NCI-H510A treated with DMSO at 0.1 percent for 48 hours (cell line): Measurements from ENCODE around the gene SEPTIN6.
"Not testable (repeated sequence)": the region's sequence is repeated elsewhere in the genome, so short reads cannot be mapped to it uniquely, and the experiment has no call there.

Source experiments
- DNase-seq: peaks from one replicate; lab custom pipeline; 2025; lab: John Stamatoyannopoulos, UW

SEPTIN6 gene

DNA sequence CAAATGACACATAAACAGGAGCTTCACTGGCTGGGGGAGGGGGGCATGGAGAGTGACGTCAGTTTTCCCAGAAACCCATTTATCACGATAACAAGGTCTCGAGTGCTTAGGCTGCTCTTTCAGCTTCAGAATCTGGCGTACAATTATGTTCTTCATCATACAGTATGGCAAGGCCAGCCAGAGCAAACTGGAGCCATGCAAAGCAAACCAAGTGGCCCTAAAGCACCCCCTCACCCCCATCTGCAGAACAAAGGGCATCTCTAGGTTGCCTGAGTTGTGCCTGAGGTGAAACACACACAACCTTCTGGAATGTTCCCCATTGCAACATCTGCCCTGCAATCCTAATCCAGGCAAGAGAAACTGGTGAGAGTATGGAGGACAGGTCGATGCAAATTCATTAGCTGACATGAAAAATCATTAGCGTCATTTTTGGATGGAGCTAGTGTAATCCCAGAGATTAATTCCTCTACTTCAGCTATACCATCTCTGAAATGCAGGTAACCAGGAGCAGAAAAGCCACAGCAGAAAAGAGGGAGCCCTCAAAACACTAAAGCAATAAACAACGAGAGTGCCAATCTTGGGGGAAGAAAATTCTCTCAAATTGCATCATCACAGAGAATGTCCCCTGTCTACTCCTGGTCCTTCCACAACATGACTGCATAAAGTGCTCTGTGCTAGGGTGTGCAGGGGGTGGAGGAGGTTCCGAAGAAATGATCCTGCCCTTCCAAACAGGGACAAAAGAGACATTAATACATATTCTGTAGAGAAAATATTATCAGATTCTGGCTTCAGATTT, 1.8 kb downstream of the SEPTIN6 start:
- DNase-seq = no peak

DNA sequence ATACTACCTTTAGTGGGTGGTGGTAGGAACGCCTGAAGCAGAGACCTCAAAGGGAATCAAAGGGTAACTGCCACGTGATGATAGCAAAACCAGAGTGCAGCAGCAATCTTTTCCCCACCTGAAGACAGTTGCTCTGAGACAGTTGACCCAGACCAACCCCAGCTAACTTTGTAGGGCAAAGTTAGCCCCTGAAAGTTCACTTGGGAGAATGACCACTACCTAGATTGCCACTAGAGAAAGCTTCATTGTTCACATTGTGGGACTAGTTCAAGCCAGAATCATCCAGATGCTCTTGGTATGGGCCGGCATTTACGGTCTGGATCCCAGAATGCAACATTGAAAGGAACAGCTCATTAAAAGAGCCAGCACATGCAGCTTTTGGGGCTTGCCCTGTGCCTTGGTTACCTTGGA, 4.1 kb downstream of the SEPTIN6 start:
- DNase-seq = no peak

DNA sequence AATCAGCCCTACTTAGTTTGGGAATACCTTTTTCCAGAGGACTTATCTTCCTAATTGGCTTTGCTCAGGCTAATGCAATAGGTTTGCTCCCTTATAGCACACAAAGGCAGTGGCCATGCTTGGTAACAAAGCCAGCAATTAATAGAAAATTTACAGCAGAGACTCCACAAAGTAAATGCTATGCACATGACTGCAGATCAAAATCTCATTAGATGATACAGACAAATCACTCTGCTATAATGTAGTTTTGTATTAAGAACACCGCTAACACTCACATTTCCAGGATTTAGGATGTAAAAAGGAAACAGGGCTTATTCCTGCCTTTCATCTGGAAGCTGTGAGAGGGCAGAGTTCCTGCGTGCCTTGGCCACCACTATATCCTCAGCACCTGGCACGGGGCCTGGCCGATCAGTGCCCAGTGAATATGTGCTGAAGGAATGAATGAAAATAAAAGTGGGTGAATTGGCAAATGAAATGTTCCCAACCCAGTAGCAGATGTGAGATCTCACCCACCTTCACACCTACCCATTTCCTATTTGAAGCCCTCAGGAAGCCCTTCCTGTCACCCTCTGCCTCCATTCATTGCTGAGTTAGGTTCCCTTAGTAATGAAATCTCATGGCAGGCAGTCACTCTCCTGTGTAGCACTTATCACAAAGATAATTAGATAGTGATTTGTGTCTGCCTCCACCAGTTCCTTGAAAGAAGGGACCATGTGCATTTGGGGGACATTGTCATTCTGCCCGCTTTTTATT, 5.1 kb downstream of the SEPTIN6 start:
- DNase-seq = no peak

DNA sequence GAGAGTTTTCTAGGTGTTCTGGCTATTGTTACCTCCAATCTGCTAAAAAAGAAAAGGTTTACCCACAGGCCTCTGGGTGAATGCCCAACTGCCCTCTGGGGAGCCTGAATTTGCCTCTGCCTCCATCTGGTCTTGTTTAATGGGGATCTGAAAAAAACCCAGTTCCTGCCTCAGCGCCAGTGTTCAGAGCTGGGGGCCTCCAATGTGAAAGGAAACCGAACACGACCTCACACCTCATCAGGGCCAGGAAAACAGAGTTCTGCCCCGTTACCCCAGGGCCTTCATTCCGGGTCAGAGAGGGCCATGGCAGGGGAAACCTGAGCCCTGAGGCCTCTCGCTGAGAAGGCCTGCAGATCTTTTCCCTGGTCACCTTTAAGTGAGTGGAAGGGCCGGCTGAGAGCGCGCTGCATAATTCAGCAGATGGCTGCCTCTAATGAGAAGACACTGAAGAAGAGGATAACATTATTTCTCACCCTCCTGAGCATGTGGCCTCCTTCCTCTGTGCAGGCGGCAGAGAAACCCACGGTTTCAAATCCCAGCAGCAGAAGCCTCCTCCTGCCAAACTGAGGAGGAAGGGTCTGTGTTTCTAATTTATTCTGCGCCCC, 6.8 kb downstream of the SEPTIN6 start:
- peak; percentile 3 for DNase-seq

DNA sequence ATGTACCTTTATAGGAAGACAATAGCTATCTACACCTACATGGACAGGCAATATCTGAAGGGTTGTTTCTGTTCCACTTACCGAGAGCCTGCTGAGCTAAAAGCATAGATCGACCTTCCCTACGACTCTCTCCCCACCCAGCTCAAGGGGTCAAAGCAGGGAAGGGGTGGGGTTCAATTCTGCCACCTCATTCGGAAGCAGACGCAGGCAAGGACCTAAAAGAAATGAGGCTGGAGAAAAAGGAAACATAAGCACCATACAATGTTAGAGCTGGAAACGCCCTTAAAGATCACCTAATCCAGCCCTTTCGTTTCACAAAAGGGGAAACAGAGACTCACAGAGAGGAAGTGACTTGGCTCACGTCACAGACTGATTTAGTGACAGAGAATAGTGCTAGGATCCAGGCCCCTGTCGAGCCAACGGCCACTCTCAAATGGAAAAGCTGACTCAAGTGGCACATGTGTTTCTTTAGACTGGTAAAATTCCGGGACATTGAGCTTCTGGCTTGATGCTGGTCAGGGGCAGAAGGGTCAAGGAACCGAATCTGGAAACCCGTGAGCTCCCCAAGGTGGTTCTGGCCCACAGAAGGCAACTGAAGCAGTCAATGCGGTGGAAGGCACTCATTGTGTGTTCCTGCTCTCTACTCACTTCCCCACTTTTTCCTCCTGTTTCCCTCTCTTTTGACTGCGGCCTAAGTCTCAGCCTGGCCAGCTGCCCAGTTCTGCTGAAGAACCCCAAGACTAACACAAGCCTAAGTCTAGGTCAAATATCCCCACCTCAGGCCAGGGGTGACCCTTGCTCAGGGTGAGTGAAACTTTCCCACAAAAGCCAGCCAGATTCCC, 7.5 kb downstream of the SEPTIN6 start:
- DNase-seq = peak; percentile 34

DNA sequence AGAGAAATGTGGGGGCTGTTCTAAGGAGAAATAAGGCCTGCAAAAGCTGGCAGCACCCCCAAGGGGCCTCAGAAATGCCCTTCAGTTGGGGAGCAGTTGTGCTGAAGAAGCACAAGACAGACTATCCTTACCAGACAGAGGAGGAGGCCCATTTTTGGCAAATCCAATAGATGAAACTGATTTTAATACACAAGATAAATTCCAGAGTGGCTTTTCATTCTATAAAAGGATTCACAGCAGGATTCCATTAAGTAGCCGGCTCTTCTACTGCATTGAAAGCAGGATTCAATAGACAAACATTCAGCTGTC, 8.1 kb downstream of the SEPTIN6 start:
- DNase-seq = no peak

DNA sequence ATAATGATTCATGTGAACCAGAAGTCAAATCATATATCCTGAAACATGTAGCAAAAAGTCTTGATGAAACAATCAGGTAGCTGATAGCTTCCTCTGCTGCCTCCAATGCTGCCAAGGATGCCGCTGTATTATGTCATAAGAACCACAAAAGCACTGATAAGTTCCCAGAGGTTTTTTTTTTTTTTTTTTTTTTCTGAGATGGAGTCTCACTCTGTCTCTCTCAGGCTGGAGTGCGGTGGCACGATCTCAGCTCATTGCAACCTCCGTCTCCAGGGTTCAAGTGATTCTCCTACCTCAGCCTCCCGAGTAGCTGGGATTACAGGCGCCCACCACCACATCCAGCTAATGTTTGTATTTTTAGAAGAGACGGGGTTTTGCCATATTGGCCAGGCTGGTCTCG, 8.7 kb downstream of the SEPTIN6 start:
- DNase-seq = not testable (repeated sequence)

DNA sequence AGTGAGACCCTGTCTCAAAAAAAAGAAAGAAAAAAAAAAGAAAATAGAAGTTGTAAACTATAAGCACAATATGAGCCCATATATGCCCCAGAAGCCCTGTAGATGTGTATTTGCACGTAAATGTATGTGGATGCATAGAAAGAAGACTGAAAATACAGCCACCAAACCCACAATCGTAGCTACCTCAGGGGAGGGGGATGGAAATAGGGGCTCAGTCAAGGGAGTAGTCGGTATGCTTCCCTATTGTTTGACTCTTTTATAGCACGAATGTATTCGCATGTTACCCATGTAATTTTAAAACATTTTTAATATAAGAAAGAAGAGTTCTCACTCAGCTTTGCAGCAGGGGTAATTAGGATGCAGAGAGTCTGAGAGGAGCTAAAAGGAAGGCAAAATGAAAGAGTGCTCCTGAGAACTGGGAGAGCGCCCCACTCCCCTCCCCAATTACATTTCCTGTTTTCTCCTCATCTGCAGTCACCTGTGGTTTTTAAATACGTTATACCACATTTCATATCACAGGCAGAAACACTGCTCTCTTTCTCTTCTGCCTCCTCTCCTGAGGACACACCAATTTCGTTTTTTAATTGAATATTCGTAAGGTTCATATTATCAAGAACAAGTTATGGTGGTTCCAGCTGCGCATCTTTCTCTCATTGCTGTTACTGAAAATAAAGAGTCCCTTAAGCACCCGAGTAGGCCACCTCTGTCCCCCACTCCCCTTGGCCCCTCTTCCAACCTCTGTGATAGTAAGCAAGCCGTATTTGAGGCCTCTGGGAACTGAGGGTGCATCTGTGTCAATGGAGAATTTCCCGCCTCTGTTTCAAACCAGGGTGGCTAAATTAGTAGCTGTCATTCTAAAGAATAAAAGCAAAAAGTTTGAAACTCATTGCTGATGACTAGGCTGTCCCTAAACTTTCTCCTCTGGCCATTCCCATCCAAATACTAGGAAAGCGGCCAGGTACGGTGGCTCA, 10.7 kb downstream of the SEPTIN6 start:
- no peak for DNase-seq

DNA sequence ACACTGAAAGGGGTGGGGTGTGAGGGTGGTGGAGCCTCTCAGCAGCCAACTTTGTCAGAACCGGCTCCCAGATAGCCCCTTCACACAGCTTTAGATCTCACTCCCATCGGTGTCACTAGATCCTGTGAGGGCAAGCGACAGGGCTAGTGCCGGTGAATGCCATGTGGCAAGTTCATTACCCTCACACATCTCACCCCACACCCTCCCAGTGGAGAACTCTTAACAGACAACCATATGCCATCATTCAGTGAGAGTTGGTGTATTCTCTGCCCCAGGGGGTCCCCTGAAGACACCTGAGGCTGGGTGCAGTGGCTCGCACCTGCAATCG, 15.3 kb downstream of the SEPTIN6 start:
- no peak for DNase-seq

DNA sequence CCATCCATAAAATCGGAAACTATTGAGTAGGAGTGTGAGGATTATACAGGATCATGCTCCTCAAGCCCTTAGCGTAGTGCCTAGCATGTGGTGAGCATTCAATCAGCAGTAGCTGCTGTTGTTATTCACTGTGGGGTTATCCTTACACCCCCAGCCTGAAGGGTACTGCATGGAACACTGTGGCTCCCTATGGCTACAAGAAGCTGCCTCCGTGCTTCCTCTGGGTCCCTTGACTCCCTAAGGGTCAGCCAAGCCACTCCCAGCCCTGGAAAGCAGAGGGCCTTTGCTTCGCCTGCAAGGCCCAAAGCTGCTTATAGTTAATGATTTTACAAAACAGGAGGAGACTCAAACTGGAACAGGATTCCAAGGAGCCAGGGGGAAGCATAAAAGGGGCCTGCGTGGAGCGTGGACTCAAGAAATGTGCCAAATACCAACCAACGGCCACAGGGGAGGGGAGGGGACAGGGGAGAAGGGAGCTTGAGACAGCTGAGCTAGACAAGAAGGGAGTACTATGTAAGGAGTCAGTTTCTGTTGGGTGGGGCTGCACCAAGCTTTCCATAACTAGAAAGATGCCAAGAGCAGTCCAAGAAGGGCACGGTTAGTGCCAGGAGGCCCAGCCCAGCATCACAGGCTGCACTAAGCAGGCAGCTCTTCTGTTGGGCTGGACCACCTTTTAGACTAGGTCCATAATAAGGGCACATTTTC, 15.9 kb downstream of the SEPTIN6 start:
- DNase-seq = no peak

DNA sequence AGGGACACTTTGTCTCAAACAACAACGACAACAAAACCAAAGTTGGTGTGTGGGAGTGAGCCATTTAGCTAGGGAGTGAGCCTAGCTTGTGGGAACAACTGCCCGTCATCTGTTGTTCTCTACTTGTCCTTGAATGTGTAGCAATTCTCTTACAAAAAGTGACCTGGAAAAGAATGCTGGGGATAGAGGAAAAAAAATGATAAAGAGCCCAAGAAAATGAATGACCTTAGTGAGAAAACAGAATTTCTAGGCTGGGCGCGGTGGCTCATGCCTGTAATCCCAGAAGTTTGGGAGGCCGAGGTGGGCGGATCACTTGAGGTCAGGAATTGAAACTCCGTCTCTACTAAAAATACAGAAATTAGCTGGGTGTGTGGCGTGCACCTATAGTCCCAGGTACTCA, 19.6 kb downstream of the SEPTIN6 start:
- DNase-seq = no peak

DNA sequence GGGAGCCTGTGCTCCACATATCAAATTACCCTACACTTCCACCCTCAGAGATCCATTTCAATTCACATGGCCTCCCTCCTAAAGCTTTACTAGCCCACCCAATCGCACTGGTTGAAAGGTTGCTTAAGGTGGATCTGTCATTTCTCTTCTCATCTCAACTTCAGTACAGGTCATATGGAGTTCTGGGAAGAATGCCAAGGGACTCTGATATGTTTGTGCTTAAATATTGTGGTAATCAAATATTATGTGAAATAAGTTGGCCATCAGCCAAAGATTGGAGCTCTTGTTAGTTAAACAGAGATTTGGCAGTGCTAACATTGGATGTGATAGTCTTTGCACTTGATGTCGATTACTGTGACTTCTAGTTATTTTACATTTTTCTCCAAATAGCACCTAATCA, 20.5 kb downstream of the SEPTIN6 start:
- peak; percentile 68 for DNase-seq

DNA sequence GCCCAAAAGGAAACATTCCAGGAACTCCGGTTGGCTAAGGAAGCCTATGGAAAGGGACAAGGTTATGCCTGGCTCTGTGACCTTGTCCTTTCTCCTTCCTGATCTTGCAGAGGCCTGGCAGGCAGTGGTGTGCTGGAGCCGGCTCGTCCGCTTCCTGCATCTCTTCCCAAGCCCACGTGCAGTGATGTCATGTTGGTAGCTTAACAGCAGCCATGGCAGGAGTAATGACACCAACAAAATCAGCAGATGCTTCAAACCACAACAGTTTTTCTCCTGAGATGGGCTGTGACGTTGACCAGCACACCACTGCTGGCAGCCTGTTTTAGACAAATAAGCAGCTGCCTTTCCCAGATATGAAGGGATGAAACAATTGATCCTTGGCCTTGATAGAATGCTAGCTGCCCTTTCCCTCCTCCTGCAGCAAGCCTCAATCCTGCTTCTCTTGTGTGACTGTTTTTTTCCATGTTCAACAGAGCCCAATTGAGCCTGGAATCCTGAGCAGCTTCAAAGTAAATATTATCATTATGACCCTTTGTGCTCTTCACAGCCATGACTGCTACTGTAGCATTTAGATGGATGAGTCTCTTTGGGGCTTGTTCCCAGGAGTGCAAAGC, 23.4 kb downstream of the SEPTIN6 start:
- peak; percentile 11 for DNase-seq

DNA sequence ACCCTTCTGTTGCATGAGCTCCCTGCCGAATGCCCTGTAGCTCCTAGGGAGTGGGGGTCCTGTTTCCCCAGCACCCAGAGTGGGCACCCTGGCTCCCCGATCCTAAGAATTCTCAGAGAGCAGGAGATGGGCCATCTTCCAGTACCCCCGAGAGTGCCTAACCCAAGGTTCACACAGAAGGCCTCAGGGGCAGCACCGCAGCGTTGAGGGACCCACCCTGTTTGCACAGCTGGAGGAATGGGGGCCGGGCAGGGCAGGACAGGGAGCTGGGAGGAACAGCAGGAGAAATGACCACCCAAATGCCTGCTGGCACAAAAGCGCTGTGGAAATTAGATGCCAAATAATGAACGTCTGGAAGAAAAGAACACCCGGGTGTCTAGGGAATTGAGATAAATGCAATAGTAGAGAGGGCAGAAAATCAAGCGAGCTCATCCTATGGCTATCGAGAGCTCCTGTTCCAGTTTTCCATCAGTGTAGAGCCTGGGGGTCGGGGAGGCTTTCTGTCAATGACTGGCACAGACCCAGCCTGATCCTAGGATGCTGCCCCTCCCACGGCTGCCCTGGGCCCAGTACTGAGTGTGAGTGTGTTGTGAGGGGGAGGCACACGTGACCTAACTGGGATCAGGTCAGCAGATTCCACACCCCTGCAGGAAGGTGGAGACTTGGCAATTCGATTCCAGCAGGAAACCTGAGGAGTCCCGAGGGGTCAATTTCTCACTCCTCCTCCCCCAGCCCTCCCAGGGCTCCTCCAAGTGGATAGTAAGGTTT, 25.7 kb downstream of the SEPTIN6 start:
- DNase-seq = no peak

DNA sequence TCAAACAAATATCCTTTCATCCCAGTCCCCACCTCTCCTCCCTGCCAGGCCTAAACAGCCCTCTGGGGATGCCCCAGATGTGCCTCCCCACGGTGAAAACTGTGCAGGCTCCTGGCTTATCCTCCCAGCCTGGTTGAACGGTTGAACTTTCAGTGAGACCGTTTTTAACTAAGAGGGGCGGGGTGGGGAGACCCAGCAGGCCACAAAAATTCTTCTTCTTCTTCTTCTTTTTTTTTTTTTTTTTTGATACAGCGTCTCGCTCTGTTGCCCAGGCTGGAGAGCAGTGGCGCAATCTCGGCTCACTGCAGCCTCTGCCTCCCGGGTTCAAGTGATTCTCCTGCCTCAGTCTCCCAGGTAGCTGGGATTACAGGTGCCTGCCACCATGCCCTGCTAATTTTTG, 28.1 kb downstream of the SEPTIN6 start:
- DNase-seq = not testable (repeated sequence)

DNA sequence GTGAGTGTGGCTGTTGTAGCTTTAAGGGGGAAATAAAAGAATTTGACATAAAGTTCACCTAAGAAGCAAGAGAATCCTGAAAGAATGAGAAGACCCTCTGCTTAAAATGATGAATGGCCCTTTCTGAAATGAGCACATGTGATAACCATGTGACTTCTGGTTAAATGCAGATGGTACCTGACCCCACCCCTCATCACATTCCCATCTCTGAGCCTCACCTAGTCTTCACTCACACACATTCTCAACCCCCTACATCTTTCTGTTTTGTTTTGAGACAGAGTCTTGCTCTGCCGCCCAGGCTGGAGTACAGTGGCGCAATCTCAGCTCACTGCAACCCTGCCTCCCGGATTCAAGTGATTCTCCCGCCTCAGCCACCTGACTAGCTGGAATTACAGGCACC, 31.5 kb downstream of the SEPTIN6 start:
- DNase-seq = no peak

DNA sequence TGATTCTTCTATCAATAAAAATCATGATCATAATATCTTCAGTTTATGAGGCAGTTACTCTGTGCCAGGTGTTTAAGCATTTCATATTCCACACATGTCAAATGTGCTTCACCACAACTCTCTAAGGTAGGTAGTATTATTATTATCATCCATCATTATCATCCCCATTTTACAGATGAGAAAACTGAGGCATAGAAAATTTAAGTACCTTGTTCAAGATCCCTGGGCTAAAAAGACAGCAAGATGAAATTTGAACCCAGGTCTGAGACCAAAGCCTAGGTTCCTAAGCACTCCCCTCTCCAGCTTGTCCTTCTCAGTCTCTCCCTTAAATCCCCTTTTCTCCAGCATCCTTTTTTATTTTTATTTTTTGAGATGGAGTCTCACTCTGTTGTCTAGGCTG, 33.4 kb downstream of the SEPTIN6 start:
- DNase-seq = no peak

DNA sequence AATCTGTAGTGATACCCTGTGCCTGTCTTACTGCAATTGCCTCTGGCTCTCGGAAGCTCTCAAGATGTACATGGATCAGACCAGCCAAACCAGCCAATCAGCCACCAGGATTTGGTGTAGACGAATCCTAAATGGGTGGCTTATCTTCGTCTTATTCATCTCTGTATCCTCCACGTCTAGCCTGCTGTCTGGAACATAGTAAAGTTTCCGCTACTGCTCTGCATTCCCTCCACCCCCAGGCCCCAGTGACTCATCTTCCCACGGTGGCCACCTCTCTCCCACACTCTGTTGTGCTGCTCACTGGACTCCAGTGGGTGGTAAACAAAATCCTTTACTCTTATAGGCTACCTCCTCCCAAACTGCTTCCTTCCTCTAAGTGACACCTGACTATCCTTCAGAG, 37.8 kb downstream of the SEPTIN6 start:
- DNase-seq = no peak

DNA sequence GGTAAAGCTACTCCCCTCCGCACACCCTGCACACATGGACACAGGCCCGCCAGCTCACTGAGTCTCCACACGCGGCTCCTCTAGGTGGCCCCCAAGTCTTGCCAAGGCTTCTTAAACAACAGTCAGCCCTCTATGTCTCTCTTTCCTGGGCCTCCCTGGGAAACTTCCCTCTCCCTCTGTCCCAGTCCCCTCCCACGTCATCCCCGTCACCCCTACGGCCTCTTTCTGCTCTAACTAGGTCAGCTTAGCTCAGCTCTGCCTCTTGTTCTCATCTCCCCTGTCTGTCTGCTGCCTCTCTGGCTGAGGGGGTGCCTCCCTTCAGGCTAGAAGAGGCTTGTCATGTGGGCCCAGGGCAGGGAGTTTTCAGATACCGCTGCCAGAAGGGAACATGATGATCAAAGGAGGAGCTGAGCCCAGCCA, 38.8 kb downstream of the SEPTIN6 start:
- no peak for DNase-seq

DNA sequence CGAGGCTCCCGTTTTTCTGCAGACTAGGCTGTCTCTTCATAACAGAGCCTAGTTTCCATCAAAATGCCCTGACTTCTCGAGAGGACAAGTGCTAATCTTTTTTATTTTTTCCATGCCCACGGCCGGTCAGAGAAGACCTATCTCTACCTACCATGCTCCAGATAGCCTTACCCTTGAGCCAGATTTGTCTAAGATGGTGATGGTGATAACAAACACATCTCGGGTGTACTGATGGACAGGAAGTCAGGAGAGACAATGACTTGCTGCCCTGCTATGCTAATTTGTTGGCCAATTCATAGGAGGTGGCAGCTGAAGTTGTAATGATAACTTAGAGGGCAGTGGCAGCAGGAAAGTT, 44.6 kb downstream of the SEPTIN6 start:
- DNase-seq = no peak
